Body of pancreas (tissue), 4 donors: ENCODE measurements around the gene ANKDD1A. TPM values are rescaled to one million over a fixed set of nuclear protein-coding genes. Genes with fewer than 3 reads are reported as not detected.

Source experiments
- ATAC-seq: fragments of 150-250 bp; one replicate; pipeline ENCODE4 v1.9.1; 2016
- DNase-seq, 4 donors: peaks; one replicate each; pipeline ENCODE4 v3.0.0-alpha.2; 2019
- H3K27ac ChIP-seq, 4 donors: fragments of 200-600 bp; sonication (generic); 1 replicate in 3 of 4; 2 replicates in 1 of 4; pipeline versions ENCODE4 v1.5.1 to v1.6.1; 2016 to 2019; ENCODE audit warnings: mild to moderate bottlenecking in 1 of 4, mixed read lengths in 1 of 4, moderate library complexity in 1 of 4
- H3K27me3 ChIP-seq, 2 donors: fragments of 200-600 bp; sonication (generic); one replicate each; pipeline ENCODE4 v1.6.0; 2016; ENCODE audit warnings: mild to moderate bottlenecking in 1 of 2
- H3K36me3 ChIP-seq, 2 donors: fragments of 200-600 bp; sonication (generic); replicated peaks in 1 of 2; 2 replicates each; pipeline ENCODE4 v1.5.1; 2016; ENCODE audit warnings: low read depth in 2 of 2; ENCODE audit not compliant: insufficient read depth in 1 of 2
- H3K4me1 ChIP-seq: fragments of 200-600 bp; sonication (generic); one replicate; pipeline ENCODE4 v1.6.0; 2016
- H3K4me3 ChIP-seq, 2 donors: fragments of 200-600 bp; sonication (generic); 1 replicate in 1 of 2; 2 replicates in 1 of 2; pipeline ENCODE4 v1.5.1; 2016 to 2019
- H3K9me3 ChIP-seq, 3 donors: fragments of 200-600 bp; sonication (generic); 1 replicate in 2 of 3; 2 replicates in 1 of 3; pipeline ENCODE4 v1.5.1; 2016
- CTCF ChIP-seq, 7 experiments: fragments of 450-650 bp in 4 of 7; fragments of 200-600 bp in 3 of 7; sonication (generic) in 3 of 7; IDR thresholded peaks; one replicate each; pipeline ENCODE4 v1.5.1; 2016 to 2019; ENCODE audit warnings: antibody characterized with exemption in 7 of 7
- POLR2A ChIP-seq, 3 donors: fragments of 450-650 bp; IDR thresholded peaks; one replicate each; pipeline ENCODE4 v1.6.1; 2016; ENCODE audit warnings: antibody characterized with exemption in 3 of 3, mild to moderate bottlenecking in 2 of 3
- WGBS, 2 donors: methylation state at CpG; one replicate each; pipeline ENCODE4 v1.1.5; 2017; 5-methylcytosine and 5-hydroxymethylcytosine counted together
- intact Hi-C: fragments of 100-400 bp; cut with DNase I; formaldehyde crosslinking; loops from one replicate; pipeline ENCODE4 v1.15.1; 2023
- total RNA-seq, 2 donors: library from RNA; depleted of rRNA; stranded (reverse); fragments of >200 nt; gene quantifications; one replicate each; pipeline ENCODE4 v1.1.0, GENCODE V29; 2016

The ANKDD1A gene
- total RNA-seq, 2 donors from 2014 or later = 3.9 to 18.8 TPM

- H3K9me3 ChIP-seq = no peaks in the 10 kb centered on the region
- H3K27ac ChIP-seq = no peak overlapping the region
- no peaks in the 10 kb centered on the region for H3K36me3 ChIP-seq
- intact Hi-C loops = no loop called here
- TF ChIP-seq CTCF (IDR thresholded peaks at IDR 0.05) (no peak), POLR2A (IDR thresholded peaks at IDR 0.05) (no peak)
- H3K27me3 ChIP-seq = no peaks in the 10 kb centered on the region
- DNase-seq = no peak
- 84 to 93% methylated on average over 7 to 10 of the region's 11 CpGs for WGBS, 2 donors
- H3K4me3 ChIP-seq = no peak overlapping the region
- no peaks in the 10 kb centered on the region for H3K4me1 ChIP-seq
- no peak for ATAC-seq
Observed at GRCh38 chr15:64949383-64950186, 37.9 kb downstream of the ANKDD1A start.

GRCh38 chr15:64950888-64951287, 39.2 kb downstream of the ANKDD1A start:
- no peak for TF ChIP-seq CTCF (IDR thresholded peaks at IDR 0.05)
- TF ChIP-seq POLR2A (IDR thresholded peaks at IDR 0.05) = no peak
- Histone ChIP-seq H3K27ac (no peak overlapping the region), H3K4me1 (no peaks in the 10 kb centered on the region), H3K27me3 (no peaks in the 10 kb centered on the region), H3K4me3 (no peak overlapping the region), H3K36me3 (no peaks in the 10 kb centered on the region), H3K9me3 (no peaks in the 10 kb centered on the region)
- ATAC-seq (no peak), DNase-seq (no peak)
- WGBS, 2 donors = 74 to 95% methylated on average over 6 of the region's 6 CpGs
- intact Hi-C loops = no loop called here

GRCh38 chr15:64951777-64952418, 40.2 kb downstream of the ANKDD1A start:
- Histone ChIP-seq H3K4me3 (no peak overlapping the region), H3K4me1 (no peaks in the 10 kb centered on the region), H3K27me3 (no peaks in the 10 kb centered on the region), H3K36me3 (no peaks in the 10 kb centered on the region), H3K9me3 (no peaks in the 10 kb centered on the region), H3K27ac (no peak overlapping the region)
- ATAC-seq (no peak), DNase-seq (no peak)
- TF ChIP-seq POLR2A (IDR thresholded peaks at IDR 0.05) = no peak
- TF ChIP-seq CTCF (IDR thresholded peaks at IDR 0.05) = no peak
- intact Hi-C loops = no loop called here
- WGBS, 2 donors = 82 to 94% methylated on average over 2 of the region's 2 CpGs

- intact Hi-C loops = no loop called here
- TF ChIP-seq CTCF (IDR thresholded peaks at IDR 0.05) (no peak), POLR2A (IDR thresholded peaks at IDR 0.05) (no peak)
- no peak for DNase-seq
Observed at GRCh38 chr15:64954395-64954794, 42.7 kb downstream of the ANKDD1A start.

More at GRCh38 chr15:64954395-64954794, 42.7 kb downstream of the ANKDD1A start:
- WGBS, 2 donors = 54 to 94% methylated on average over 2 of the region's 3 CpGs
- Histone ChIP-seq H3K9me3 (no peaks in the 10 kb centered on the region), H3K4me1 (no peaks in the 10 kb centered on the region), H3K27me3 (no peaks in the 10 kb centered on the region), H3K36me3 (no peaks in the 10 kb centered on the region), H3K27ac (no peak overlapping the region), H3K4me3 (no peak overlapping the region)
- ATAC-seq = no peak
